HepG2 (cell line): ENCODE measurements around the gene MXRA8. TPM values are rescaled to one million over a fixed set of nuclear protein-coding genes. Genes with fewer than 3 reads are reported as not detected.

Experiments used
- ATAC-seq: fragments of 200-7000 bp; cut with Tn5 transposase; 3 replicates; pipeline ENCODE4 v1.9.1; 2020; ENCODE audit warnings: mild to moderate bottlenecking, moderate library complexity
- BruUV-seq: library from RNA; stranded (reverse); fragments of 400-500 nt; replicated peaks from 2 replicates; lab custom pipeline; 2021; lab: Mats Ljungman, UMichigan
- CTCF ChIA-PET: fragments of 300-600 bp; formaldehyde crosslinking; extraction: SDS; loops from one replicate; lab custom pipeline; 2021; ENCODE audit warnings: low total read pairs, inconsistent platforms, low intra/inter-chr PET ratio; lab: Yijun Ruan, JAX
- POLR2A ChIA-PET: fragments of 350-600 bp; sonication (Branson Sonifier 250); formaldehyde crosslinking; loops from one replicate; lab custom pipeline; 2020; ENCODE audit warnings: antibody characterized with exemption, inconsistent platforms; lab: Yijun Ruan, JAX
- DNase-seq: peaks from one replicate; pipeline ENCODE4 v3.0.0-alpha.2; 2015; ENCODE audit warnings: low spot score
- FAIRE-seq: peaks from 3 replicates; lab custom pipeline; 2011; peaks lifted over from hg19 to GRCh38; lab: Jason Lieb, UNC
- H2AFZ ChIP-seq: one replicate; pipeline ENCODE4 v1.6.1; 2011; ENCODE audit warnings: low read length, inconsistent platforms
- H3K27ac ChIP-seq: fragments of 300-600 bp; 3 replicates; pipeline ENCODE4 v1.8.0; 2011; ENCODE audit warnings: mixed run types, mild to moderate bottlenecking, mixed read lengths, low read length, inconsistent platforms; ENCODE audit not compliant: insufficient read depth; ENCODE audit errors: extremely low read length
- H3K27me3 ChIP-seq, 2 experiments: fragments of 200-600 bp in 1 of 2; 2 replicates in 1 of 2; 3 replicates in 1 of 2; pipeline versions ENCODE4 v1.6.0 to v1.8.0; 2011; ENCODE audit warnings: low read length in 2 of 2, mild to moderate bottlenecking in 2 of 2, moderate library complexity in 2 of 2, inconsistent platforms in 1 of 2; ENCODE audit not compliant: insufficient read depth in 2 of 2, control insufficient read depth in 1 of 2
- H3K36me3 ChIP-seq, 2 experiments: fragments of 200-600 bp in 1 of 2; replicated peaks in 1 of 2; 2 replicates in 1 of 2; 3 replicates in 1 of 2; pipeline versions ENCODE4 v1.5.1 to v1.8.0; 2011; ENCODE audit warnings: low read length in 2 of 2, inconsistent platforms in 1 of 2; ENCODE audit not compliant: insufficient read depth in 2 of 2, control insufficient read depth in 1 of 2
- H3K4me1 ChIP-seq: 2 replicates; pipeline ENCODE4 v1.5.1; 2012; ENCODE audit warnings: low read length, inconsistent platforms; ENCODE audit not compliant: insufficient read depth
- H3K4me2 ChIP-seq: 2 replicates; pipeline ENCODE4 v1.6.0; 2011; ENCODE audit warnings: low read depth, low read length, inconsistent platforms
- H3K4me3 ChIP-seq, 3 experiments: fragments of 200-600 bp in 1 of 3; sonication (generic), shearing (Covaris generic) in 1 of 3; replicated peaks in 1 of 3; 2 replicates each; pipeline ENCODE4 v1.5.1; 2011 to 2016; ENCODE audit warnings: low read length in 3 of 3, inconsistent platforms in 2 of 3, low read depth in 2 of 3, mild to moderate bottlenecking in 2 of 3, control low read depth in 1 of 3, mixed read lengths in 1 of 3; ENCODE audit not compliant: insufficient read depth in 1 of 3
- H3K79me2 ChIP-seq: one replicate; pipeline ENCODE4 v1.6.1; 2011; ENCODE audit warnings: low read length, inconsistent platforms; ENCODE audit not compliant: insufficient read depth
- H3K9ac ChIP-seq: 2 replicates; pipeline ENCODE4 v1.6.0; 2011; ENCODE audit warnings: mild to moderate bottlenecking, low read depth, low read length, inconsistent platforms; ENCODE audit not compliant: insufficient read depth
- H3K9me3 ChIP-seq: 2 replicates; pipeline ENCODE4 v1.5.1; 2012; ENCODE audit warnings: mild to moderate bottlenecking, low read length
- H4K20me1 ChIP-seq: 2 replicates; pipeline ENCODE4 v1.6.0; 2011; ENCODE audit warnings: inconsistent platforms, mild to moderate bottlenecking, low read length, moderate library complexity; ENCODE audit not compliant: insufficient read depth
- ETV5 ChIP-seq: IDR thresholded peaks from 2 replicates; pipeline ENCODE4 v1.6.1; 2018; ENCODE audit warnings: missing biosample characterization, missing genetic modification reagents, inconsistent platforms, borderline replicate concordance
- HOXD1 ChIP-seq: sonication (generic); formaldehyde crosslinking; IDR thresholded peaks from 2 replicates; pipeline ENCODE4 v1.5.0; 2020; ENCODE audit warnings: missing genetic modification reagents
- IKZF4 ChIP-seq: sonication (generic); formaldehyde crosslinking; IDR thresholded peaks from 2 replicates; pipeline ENCODE4 v1.5.1; 2020; ENCODE audit warnings: borderline replicate concordance, mild to moderate bottlenecking, low read depth, missing genetic modification reagents; ENCODE audit errors: not compliant biosample characterization
- JUNB ChIP-seq: sonication (generic); formaldehyde crosslinking; IDR thresholded peaks from 2 replicates; pipeline ENCODE4 v1.8.0; 2022; ENCODE audit warnings: missing genetic modification reagents, mild to moderate bottlenecking, borderline replicate concordance
- KAT2B ChIP-seq: fragments of 150-350 bp; IDR thresholded peaks from 2 replicates; pipeline ENCODE4 v1.6.1; 2014; ENCODE audit warnings: low read depth, low read length, borderline replicate concordance
- KDM6A ChIP-seq: IDR thresholded peaks from 2 replicates; pipeline ENCODE4 v1.6.1; 2016; ENCODE audit warnings: low read depth
- KLF13 ChIP-seq: sonication (generic); formaldehyde crosslinking; IDR thresholded peaks from 2 replicates; pipeline ENCODE4 v1.4.0; 2020; ENCODE audit warnings: mild to moderate bottlenecking, missing genetic modification reagents
- MIER3 ChIP-seq: IDR thresholded peaks from 2 replicates; pipeline ENCODE4 v1.6.1; 2016; ENCODE audit warnings: missing compliant biosample characterization, borderline replicate concordance
- NFYB ChIP-seq: sonication (generic); formaldehyde crosslinking; IDR thresholded peaks from 2 replicates; pipeline ENCODE4 v1.4.0; 2020; ENCODE audit warnings: missing genetic modification reagents
- NR0B2 ChIP-seq: sonication (generic); formaldehyde crosslinking; IDR thresholded peaks from 2 replicates; pipeline ENCODE4 v1.4.0; 2020; ENCODE audit warnings: mild to moderate bottlenecking, missing genetic modification reagents
- PRDM4 ChIP-seq: sonication (generic); formaldehyde crosslinking; IDR thresholded peaks from 2 replicates; pipeline ENCODE4 v1.9.0; 2021; ENCODE audit warnings: missing genetic modification reagents, borderline replicate concordance
- SALL1 ChIP-seq: sonication (generic); formaldehyde crosslinking; IDR thresholded peaks from 2 replicates; pipeline ENCODE4 v1.8.0; 2022; ENCODE audit warnings: mild to moderate bottlenecking, missing genetic modification reagents
- SMYD3 ChIP-seq: sonication (generic); formaldehyde crosslinking; IDR thresholded peaks from 2 replicates; pipeline ENCODE4 v1.8.1; 2023; ENCODE audit warnings: mild to moderate bottlenecking, missing genetic modification reagents
- SP1 ChIP-seq, 2 experiments: fragments of 450-650 bp in 1 of 2; sonication (generic) in 1 of 2; formaldehyde crosslinking in 1 of 2; IDR thresholded peaks; 2 replicates each; pipeline versions ENCODE4 v1.4.0 to v1.6.1; 2016 to 2020; ENCODE audit warnings: missing genetic modification reagents in 1 of 2
- ZBTB21 ChIP-seq: sonication (generic); formaldehyde crosslinking; IDR thresholded peaks from 2 replicates; pipeline ENCODE4 v1.4.0; 2020; ENCODE audit warnings: missing genetic modification reagents
- ZNF547 ChIP-seq: sonication (generic); formaldehyde crosslinking; IDR thresholded peaks from 2 replicates; pipeline ENCODE4 v1.5.1; 2020; ENCODE audit warnings: mild to moderate bottlenecking, missing genetic modification reagents
- WGBS: methylation state at CpG from one replicate; pipeline ENCODE4 v1.1.6; 2017; ENCODE audit warnings: low lambda C conversion rate; 5-methylcytosine and 5-hydroxymethylcytosine counted together
- in situ Hi-C: cut with HindIII; loops from 2 replicates; pipeline ENCODE4 v1.10.0; 2017; ENCODE audit warnings: low pct_unique_long_range_greater_than_20kb; ENCODE audit not compliant: extremely low pct_ligation_motif_present
- intact Hi-C: fragments of 100-400 bp; cut with micrococcal nuclease; formaldehyde crosslinking; loops from one replicate; pipeline ENCODE4 v1.10.0; 2022; ENCODE audit not compliant: unreplicated experiment
- polyA plus RNA-seq, 8 experiments: library from polyadenylated mRNA; depleted of rRNA in 3 of 8; stranded (reverse) in 7 of 8; unstranded in 1 of 8; fragments of >200 nt; fragmentation: Illumina TruSeq in 4 of 8; extraction: Trizol in 4 of 8; gene quantifications; 2 replicates each; pipeline versions ENCODE4 v1.2.1 to v1.2.3, GENCODE V29; 2011 to 2016; ENCODE audit warnings: low read depth in 4 of 8, missing spikeins in 1 of 8, mixed read lengths in 1 of 8; ENCODE audit not compliant: insufficient read depth in 1 of 8
- total RNA-seq, 5 experiments: library from RNA; depleted of rRNA; stranded (reverse); fragments of >200 nt; fragmentation: Illumina TruSeq; extraction: Trizol; gene quantifications; 2 replicates each; pipeline ENCODE4 v1.2.3, GENCODE V29; 2016; ENCODE audit warnings: low read depth in 1 of 5
- TF ChIP-seq, protein P1 (sequence below): sonication (generic); formaldehyde crosslinking; IDR thresholded peaks from 2 replicates; pipeline ENCODE4 v1.4.0; 2020; ENCODE audit warnings: missing genetic modification reagents
- TF ChIP-seq, protein P2 (sequence below): sonication (generic); formaldehyde crosslinking; IDR thresholded peaks from 2 replicates; pipeline ENCODE4 v1.4.0; 2020; ENCODE audit warnings: missing genetic modification reagents

MXRA8 gene
- total and polyA plus RNA-seq, 2 of the 13 experiments (the other 11 are each of a cell fraction or from before 2014, with no cell fraction given) = 19.8 to 44.8 TPM

- intact Hi-C loops (no loop called here), in situ Hi-C loops (no loop called here)
- H4K20me1 ChIP-seq = no peaks in the 10 kb centered on the region
- no TSS peak for BruUV-seq
- ATAC-seq = peak; percentile 90
- DNase-seq = peak; percentile 99
- 2% methylated on average over 8 of the region's 85 CpGs for WGBS
- POLR2A ChIA-PET = interaction anchor here (0.5 to 3.2 kb wide), 31 partner anchors 9 to 766 kb away, joined by 3 to 35 read pairs (median 5); partner anchors contain the start of genes ANKRD65, CCNL2, DVL1 and MRPL20
- peak within 1 kb of the TSS; percentile 79 for H3K27ac ChIP-seq
- peaks cover 37% of the 10 kb centered on the region for H3K4me1 ChIP-seq
- peaks cover 19% of the 10 kb centered on the region for H3K79me2 ChIP-seq
- H3K27me3 ChIP-seq = no peaks in the 10 kb centered on the region; a peak in 1 of 5 replicates
- no peaks in the 10 kb centered on the region for H3K9me3 ChIP-seq
- peak within 1 kb of the TSS; percentile 98 for H3K9ac ChIP-seq
- H3K4me2 ChIP-seq = peak within 1 kb of the TSS; percentile 100
- FAIRE-seq = peak; percentile 99
- H3K4me3 ChIP-seq = peak within 1 kb of the TSS; percentile 75 to 99 (median 90)
- H2AFZ ChIP-seq = no peak within 1 kb of the TSS
- CTCF ChIA-PET = no interaction called here
- H3K36me3 ChIP-seq = peaks cover 0 to 3% of the 10 kb centered on the region in 2 experiments; a peak in 1 of 5 replicates
- TF ChIP-seq HOXD1 (CRISPR knock-in tag) (peak; percentile 87), SMYD3 (CRISPR knock-in tag) (no peak), KDM6A (0 out of 2 replicates have a peak, but pooled peaks have one; percentile 3), JUNB (CRISPR knock-in tag) (no peak), PRDM4 (CRISPR knock-in tag) (no peak; the same call in 1 of the 2 replicates), ETV5 (CRISPR knock-in tag) (peak; percentile 86), NR0B2 (CRISPR knock-in tag) (peak; percentile 80; the same call in 1 of the 2 replicates), MIER3 (peak; percentile 87; the same call in 1 of the 2 replicates), SALL1 (CRISPR knock-in tag) (peak; percentile 88), KLF13 (CRISPR knock-in tag) (peak; percentile 64; the same call in 1 of the 2 replicates), ZNF547 (peak; percentile 95), KAT2B (no peak), IKZF4 (CRISPR knock-in tag) (no peak), NFYB (CRISPR knock-in tag) (peak; percentile 70), SP1 (IDR thresholded peaks at IDR 0.05) (no peak), SP1 (CRISPR knock-in tag; IDR thresholded peaks at IDR 0.05) (peak; percentile 93), ZBTB21 (CRISPR knock-in tag) (no peak)
- TF ChIP-seq, protein P1, sequence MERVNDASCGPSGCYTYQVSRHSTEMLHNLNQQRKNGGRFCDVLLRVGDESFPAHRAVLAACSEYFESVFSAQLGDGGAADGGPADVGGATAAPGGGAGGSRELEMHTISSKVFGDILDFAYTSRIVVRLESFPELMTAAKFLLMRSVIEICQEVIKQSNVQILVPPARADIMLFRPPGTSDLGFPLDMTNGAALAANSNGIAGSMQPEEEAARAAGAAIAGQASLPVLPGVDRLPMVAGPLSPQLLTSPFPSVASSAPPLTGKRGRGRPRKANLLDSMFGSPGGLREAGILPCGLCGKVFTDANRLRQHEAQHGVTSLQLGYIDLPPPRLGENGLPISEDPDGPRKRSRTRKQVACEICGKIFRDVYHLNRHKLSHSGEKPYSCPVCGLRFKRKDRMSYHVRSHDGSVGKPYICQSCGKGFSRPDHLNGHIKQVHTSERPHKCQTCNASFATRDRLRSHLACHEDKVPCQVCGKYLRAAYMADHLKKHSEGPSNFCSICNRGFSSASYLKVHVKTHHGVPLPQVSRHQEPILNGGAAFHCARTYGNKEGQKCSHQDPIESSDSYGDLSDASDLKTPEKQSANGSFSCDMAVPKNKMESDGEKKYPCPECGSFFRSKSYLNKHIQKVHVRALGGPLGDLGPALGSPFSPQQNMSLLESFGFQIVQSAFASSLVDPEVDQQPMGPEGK = peak; percentile 94
- TF ChIP-seq, protein P2, sequence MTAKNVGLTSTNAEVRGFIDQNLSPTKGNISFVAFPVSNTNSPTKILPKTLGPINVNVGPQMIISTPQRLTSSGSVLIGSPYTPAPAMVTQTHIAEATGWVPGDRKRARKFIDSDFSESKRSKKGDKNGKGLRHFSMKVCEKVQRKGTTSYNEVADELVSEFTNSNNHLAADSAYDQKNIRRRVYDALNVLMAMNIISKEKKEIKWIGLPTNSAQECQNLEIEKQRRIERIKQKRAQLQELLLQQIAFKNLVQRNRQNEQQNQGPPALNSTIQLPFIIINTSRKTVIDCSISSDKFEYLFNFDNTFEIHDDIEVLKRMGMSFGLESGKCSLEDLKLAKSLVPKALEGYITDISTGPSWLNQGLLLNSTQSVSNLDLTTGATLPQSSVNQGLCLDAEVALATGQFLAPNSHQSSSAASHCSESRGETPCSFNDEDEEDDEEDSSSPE (CRISPR knock-in tag) = peak; percentile 93
These were observed 16.7 kb upstream of the MXRA8 start, which contains the start of gene AURKAIP1 for GRCh38 chr1:1374929-1375662. Gene AURKAIP1 (minus strand): TSS chr1:1375207. CDS start chr1:1374756, 451 bp downstream.
